Panc1 (cell line): Measurements from ENCODE around the gene MIF4GD. TPM values are rescaled to one million over a fixed set of nuclear protein-coding genes. Genes with fewer than 3 reads are reported as not detected.

ENCODE experiments used
- ATAC-seq: fragments of 200-7000 bp; cut with Tn5 transposase; 2 replicates; pipeline ENCODE4 v1.9.1; 2020; ENCODE audit warnings: mild to moderate bottlenecking, moderate library complexity
- BruUV-seq: library from RNA; stranded (reverse); fragments of 400-500 nt; replicated peaks from 2 replicates; lab custom pipeline; 2021; lab: Mats Ljungman, UMichigan
- CTCF ChIA-PET: fragments of 300-600 bp; sonication (Branson Sonifier 250); formaldehyde crosslinking; loops from one replicate; lab custom pipeline; 2022; ENCODE audit warnings: antibody characterized with exemption; lab: Charles Lee
- POLR2A ChIA-PET: fragments of 300-600 bp; sonication (Branson Sonifier 250); formaldehyde crosslinking; loops from one replicate; lab custom pipeline; 2022; ENCODE audit warnings: antibody characterized with exemption; lab: Charles Lee
- DNase-seq: peaks from one replicate; pipeline ENCODE4 v3.0.0-alpha.2; 2010; ENCODE audit warnings: low read depth, low spot score
- H3K27ac ChIP-seq: 2 replicates; pipeline ENCODE4 v1.5.1; 2011; ENCODE audit warnings: mild to moderate bottlenecking, low read length, inconsistent platforms
- H3K27me3 ChIP-seq: fragments of 200-500 bp; sonication (Bioruptor generic); 2 replicates; pipeline ENCODE4 v1.6.0; 2014; ENCODE audit warnings: low read length, inconsistent platforms; ENCODE audit not compliant: control insufficient read depth, insufficient read depth
- H3K36me3 ChIP-seq: fragments of 200-500 bp; sonication (Bioruptor generic); 2 replicates; pipeline ENCODE4 v1.5.1; 2014; ENCODE audit warnings: inconsistent platforms, mild to moderate bottlenecking, low read length, moderate library complexity; ENCODE audit not compliant: control insufficient read depth, insufficient read depth
- H3K4me1 ChIP-seq: 2 replicates; pipeline ENCODE4 v1.5.1; 2011; ENCODE audit warnings: inconsistent platforms, mild to moderate bottlenecking, low read length, moderate library complexity; ENCODE audit not compliant: control insufficient read depth, insufficient read depth
- H3K4me3 ChIP-seq, 2 experiments: 2 replicates each; pipeline ENCODE4 v1.5.1; 2011 to 2012; ENCODE audit warnings: low read depth in 2 of 2, low read length in 2 of 2, mild to moderate bottlenecking in 2 of 2, inconsistent platforms in 1 of 2, moderate library complexity in 1 of 2
- H3K9me3 ChIP-seq: fragments of 200-500 bp; sonication (Bioruptor generic); 2 replicates; pipeline ENCODE4 v1.5.1; 2014; ENCODE audit warnings: low read depth, mild to moderate bottlenecking, inconsistent platforms, low read length, moderate library complexity; ENCODE audit not compliant: control insufficient read depth, insufficient read depth
- CTCF ChIP-seq: fragments of 450-650 bp; IDR thresholded peaks from 2 replicates; pipeline ENCODE4 v1.5.1; 2017; ENCODE audit warnings: mild to moderate bottlenecking
- POLR2AphosphoS5 ChIP-seq: IDR thresholded peaks from 2 replicates; pipeline ENCODE4 v1.6.1; 2012; ENCODE audit warnings: mild to moderate bottlenecking, low read depth, low read length, moderate library complexity
- REST ChIP-seq, 2 experiments: IDR thresholded peaks; 2 replicates each; pipeline ENCODE4 v1.6.1; 2011 to 2012; ENCODE audit warnings: low read depth in 2 of 2, control low read depth in 1 of 2, low read length in 1 of 2, mild to moderate bottlenecking in 1 of 2, moderate library complexity in 1 of 2; ENCODE audit not compliant: insufficient read depth in 1 of 2
- SIN3A ChIP-seq: IDR thresholded peaks from 2 replicates; pipeline ENCODE4 v1.6.1; 2012; ENCODE audit warnings: low read depth, mild to moderate bottlenecking, low read length, moderate library complexity, borderline replicate concordance; ENCODE audit not compliant: insufficient read depth
- in situ Hi-C: cut with HindIII; loops from 2 replicates; pipeline ENCODE4 v1.10.0; 2016; ENCODE audit warnings: low sequenced_read_pairs, low pct_unique_long_range_greater_than_20kb
- intact Hi-C: fragments of 100-400 bp; cut with micrococcal nuclease; formaldehyde crosslinking; loops from one replicate; pipeline ENCODE4 v1.10.0; 2022; ENCODE audit not compliant: unreplicated experiment
- total RNA-seq: library from RNA; stranded (reverse); gene quantifications from one replicate; pipeline ENCODE4 v1.2.1, GENCODE V29; 2021; ENCODE audit not compliant: unreplicated experiment

Gene MIF4GD
- total RNA-seq, 1 experiment from 2014 or later = 34.4 TPM

- peak; percentile 18; the same call in 1 of the 2 replicates for ATAC-seq
- intact Hi-C loops (no loop called here), in situ Hi-C loops (no loop called here)
These were observed 8.9 kb downstream of the MIF4GD start for GRCh38 chr17:75262112-75262606.

More at GRCh38 chr17:75262112-75262606, 8.9 kb downstream of the MIF4GD start:
- Histone ChIP-seq H3K36me3 (peaks cover 7% of the 10 kb centered on the region; the same call in 1 of the 2 replicates), H3K4me1 (peaks cover 23% of the 10 kb centered on the region), H3K9me3 (no peaks in the 10 kb centered on the region), H3K27me3 (no peaks in the 10 kb centered on the region), H3K4me3 (peak overlapping the region; percentile 88 to 98), H3K27ac (peak overlapping the region; percentile 95)
- no peak for DNase-seq
- TF ChIP-seq SIN3A (no peak), CTCF (no peak), REST (IDR thresholded peaks at IDR 0.05; ENCODE audit: insufficient read depth in 1 of 2, low read depth in 2 of 2, low read length in 1 of 2) (no peak), POLR2AphosphoS5 (no peak)
- ChIA-PET CTCF (interaction anchor here (0.6 to 2.9 kb wide), 6 partner anchors 9 to 263 kb away, joined by 3 to 21 read pairs (median 4); partner anchors contain the start of genes LLGL2 and MIF4GD), POLR2A (interaction anchor here (0.7 to 1.3 kb wide), 2 partner anchors 9 to 144 kb away, joined by 3 to 6 read pairs; partner anchors contain the start of gene MIF4GD)
- no TSS peak for BruUV-seq
